HG03045 (cell line): ENCODE data around the gene SESN1.

Experiments
- ATAC-seq: cut with Tn5 transposase; IDR thresholded peaks from one replicate; pipeline ENCODE4 v1.9.1; 2021; ENCODE audit warnings: mild to moderate bottlenecking, moderate library complexity; ENCODE audit not compliant: unreplicated experiment

Gene SESN1

DNA sequence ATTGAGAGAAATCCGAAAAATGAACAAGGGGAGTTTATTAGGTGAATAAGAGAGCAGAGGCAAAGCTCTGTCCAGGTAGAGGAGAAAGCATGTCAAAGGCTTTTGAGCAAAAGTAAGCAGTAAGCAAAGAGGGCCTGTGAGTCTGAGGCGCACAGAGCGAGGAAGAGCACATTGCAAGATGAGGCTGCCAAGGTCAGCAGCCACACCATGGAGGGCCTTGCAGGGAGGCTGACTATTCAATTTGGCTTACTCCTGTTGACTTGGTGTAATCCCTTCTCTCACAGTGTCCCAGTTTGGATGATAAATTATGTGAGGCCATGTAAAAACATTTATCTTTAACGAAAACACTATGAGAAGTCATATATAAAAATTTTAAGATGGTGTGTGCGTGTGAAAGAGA, 32.4 kb downstream of the SESN1 start:
- no peak for ATAC-seq

DNA sequence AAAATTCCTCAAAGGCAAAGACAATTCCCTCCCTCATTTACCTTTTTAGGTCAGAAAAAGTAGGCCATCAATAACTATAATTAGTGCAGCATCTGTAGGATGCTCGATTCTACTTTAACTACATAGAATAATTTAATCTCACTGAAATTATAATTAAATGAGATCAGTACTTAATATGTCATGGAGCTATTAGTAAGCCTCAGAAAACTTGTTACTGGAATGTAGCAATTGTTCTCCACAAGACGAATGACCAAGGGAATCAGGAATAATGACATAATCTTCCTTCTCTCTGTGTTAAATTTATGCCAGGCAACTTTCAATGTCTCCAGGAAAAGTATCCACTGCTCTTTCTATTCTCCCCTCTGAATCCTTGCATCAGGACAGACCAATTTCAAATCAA, 34.1 kb downstream of the SESN1 start:
- no peak for ATAC-seq

DNA sequence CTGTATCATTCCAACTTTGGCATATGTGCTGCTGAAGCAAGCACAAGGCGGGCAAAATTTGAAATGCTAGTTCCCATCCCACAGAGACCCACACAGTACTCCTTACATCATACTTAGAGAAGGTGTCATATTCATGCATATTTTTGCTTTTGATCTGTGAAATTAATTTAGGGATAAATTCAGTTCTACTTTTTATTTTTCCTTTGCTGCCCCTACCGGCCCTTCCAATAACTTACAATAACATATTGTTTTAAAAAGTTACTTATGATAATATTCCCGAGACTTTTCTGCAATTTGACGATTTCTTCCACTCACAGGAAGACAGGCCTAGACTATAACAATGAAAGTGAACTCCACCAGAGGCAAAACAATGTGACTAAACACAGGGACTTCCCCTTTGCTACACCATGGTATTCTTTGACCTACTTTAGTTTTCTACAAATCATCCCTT, 35.0 kb downstream of the SESN1 start:
- no peak for ATAC-seq

DNA sequence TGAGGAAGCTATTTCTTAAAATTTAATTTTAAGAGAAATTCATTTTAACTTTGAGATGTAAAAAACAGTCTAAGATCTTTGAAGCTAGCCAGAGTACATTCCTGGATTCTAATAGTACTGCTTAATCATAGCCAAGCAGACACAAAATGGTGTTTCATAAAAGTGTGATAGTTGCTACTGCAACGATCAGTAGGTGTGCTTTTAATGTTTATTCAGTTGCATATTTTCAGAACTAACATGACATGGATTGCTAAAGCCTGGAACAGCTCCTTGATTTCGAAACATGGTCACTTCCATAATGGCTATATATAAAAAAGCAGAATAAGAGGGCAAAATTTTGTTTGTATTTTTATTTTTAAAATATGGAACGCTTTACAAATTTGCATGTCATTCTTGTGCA, 35.5 kb downstream of the SESN1 start:
- no peak for ATAC-seq

DNA sequence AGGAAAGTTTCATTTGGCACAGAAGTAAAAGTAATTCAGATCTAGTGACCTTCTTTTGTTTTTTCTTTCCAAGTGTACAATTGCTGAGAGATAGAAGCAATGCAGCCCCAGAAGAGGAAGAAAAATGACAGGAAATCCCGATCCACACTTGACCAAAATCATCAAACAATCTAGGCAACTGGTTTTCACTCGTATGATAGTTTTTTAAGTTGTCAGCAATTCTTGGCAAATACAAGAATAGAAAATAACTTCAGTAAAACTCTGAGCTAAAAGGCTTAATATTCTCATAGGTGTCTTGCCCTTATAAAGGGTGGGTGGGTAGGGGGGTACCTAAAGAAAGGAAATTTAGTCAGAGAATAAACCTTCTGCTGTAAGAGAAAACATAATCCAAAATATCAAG, 36.0 kb downstream of the SESN1 start:
- ATAC-seq = no peak

DNA sequence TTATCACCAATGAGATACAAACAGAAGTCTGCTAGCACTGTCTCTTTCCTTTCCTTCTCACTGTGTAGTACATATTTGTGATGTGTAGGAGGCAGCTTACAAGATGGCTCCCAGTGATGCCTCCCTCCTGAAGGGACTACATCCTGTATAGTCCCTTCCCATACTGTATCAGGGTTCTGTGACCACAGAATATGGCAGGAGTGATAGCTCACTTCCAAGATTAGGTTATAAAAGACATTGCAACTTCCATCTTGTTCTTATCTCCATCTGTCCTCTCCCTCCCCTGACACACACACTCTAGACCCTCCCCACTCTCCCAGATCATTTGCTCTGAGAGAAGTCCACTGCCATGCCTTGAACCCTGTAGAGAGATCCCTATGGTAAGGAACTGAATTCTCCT, 38.0 kb downstream of the SESN1 start:
- no peak for ATAC-seq

DNA sequence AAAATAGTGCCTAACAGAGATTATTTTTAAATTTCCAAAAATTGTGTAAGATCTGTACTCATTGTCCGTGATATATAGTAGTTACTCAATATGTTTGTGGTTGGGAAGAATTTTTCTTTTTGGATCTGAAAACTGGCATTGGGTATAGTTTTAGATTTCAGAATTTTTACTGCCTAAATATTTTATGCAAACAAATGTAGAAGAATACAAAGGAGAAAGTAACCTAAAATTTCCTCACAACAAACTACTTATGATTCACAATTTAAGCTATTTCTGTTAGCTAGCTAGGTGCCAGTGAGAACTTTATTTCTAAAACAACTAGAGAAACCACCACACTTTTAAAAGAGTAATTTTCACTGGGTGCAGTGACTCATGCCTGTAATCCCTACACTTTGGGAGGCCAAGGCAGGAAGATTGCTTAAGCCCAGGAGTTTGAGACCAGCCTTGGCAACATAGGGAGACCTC, 38.8 kb downstream of the SESN1 start:
- ATAC-seq = no peak

DNA sequence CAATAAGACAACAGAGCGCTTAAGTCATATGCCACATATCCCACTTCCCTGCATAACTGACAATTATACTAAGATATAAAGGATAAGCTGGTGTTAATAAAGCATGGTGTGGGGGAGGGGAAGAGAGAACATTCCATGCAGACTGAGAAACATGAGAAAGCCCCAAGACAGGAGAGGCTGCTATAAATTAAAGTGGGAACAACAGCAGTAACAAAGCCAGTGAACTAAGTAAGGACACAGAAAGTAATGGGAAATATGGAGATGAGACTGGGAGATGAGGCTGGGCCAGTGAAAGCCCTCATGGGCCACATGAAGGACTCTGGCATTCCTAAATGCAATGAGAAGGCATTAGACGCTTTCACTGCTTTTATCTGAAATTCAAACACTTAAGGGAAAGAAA, 41.3 kb downstream of the SESN1 start:
- no peak for ATAC-seq

DNA sequence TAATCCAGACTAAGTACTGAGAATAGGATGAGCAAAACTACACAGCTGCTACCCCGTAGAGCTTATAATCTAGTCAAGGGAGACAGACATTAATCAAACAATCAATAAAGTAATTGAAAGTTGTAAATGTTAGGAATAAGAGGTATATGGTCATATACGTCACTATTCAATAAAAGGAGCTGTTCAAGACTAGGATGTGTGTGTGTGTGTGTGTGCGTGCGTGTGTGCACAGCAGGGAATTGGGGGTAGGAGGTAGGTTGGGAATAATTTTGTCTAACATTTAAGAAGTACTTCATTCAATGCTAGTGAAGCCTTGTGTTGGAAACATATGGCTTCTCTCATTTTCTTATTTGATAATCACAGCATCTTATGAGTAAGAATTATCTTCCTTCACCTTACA, 41.8 kb downstream of the SESN1 start:
- ATAC-seq = no peak

DNA sequence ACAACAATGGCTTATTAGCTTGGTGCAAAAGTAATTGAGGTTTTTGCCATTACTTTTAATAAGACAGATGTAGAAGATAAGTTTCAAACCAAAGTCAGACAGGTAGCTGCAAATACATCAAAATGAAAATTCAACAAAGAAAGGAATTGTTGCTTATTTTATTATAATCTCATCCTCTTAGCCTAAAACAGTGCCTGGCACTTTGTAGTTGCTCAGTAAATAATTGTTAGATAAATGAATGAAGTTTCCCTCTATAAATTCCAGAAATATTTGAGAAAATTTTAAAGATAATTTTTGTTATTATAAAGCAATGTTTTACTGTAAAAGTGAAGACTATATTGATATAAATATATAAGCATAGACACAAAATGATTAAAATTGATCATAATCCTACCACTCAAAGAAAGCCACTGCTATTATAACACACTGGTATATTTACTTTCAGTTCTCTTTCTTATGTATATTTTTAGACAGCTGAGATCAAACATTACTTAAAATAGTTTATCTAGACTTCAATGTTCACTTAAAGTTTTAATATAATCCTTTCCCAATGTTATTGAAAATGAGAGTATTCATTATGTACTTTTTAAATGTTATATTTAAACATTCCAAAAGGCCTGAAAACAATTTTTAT, 42.5 kb downstream of the SESN1 start:
- ATAC-seq = no peak

DNA sequence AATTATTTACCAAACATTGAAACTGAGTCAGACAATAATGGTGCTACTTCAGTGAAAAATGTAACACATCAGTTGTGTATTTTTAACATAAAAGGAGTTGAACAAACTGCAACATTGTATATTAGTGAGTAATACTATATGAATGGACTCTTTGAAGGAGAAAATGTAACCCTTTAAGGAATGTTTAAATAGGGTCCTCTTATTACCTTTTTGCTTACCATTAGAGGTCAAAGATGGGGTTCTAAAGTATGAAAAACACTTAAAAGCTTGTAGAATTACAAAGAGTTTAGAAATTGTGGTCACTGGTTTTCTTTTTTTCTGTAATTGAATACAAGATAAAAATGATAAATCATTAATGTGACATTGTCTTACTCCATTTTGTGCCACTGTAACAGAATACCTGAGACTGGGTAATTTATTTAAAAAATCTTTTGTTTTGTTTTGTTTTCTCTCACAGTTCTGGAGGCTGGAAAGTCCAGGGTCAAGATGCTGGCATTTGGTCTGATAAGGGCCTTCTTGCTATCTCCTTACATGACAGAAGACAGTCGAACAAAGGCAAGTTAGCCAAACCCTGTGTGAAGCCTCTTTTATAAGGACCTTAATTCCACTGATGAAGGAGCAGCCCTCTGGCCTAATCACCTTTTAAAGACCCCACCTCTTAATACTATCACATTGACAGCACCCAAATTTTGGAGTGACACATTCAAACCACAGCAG, 43.2 kb downstream of the SESN1 start:
- no peak for ATAC-seq

DNA sequence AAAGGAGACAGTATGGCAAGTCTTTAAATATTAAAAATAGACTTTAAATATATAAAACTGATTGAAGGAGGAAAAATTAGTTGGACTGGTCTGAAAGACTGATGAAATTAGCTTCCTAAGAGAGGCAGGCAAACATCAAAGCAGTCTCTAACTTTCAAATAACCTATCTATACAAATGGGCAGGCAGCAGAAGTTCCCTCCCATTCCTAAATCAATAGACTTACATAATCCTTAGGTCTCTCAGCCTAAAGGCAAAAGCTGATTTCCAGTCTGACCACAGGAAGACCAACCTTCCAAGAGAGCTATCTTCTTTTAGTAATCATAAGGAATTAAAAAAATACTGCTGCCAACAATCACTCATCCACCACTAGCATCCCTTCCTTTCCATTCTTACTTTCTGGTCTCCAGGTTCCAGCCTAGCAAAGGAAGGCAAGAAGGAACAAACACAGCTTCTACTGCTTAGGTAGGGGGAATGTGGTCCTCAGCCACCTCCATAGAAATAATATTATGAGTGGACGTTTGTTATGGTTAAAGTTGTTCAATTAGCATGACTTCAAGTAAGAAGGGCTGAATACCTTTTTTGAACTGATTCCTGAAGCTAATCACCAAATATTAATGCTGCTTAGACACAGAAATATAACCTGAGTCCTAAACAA, 44.1 kb downstream of the SESN1 start:
- no peak for ATAC-seq

DNA sequence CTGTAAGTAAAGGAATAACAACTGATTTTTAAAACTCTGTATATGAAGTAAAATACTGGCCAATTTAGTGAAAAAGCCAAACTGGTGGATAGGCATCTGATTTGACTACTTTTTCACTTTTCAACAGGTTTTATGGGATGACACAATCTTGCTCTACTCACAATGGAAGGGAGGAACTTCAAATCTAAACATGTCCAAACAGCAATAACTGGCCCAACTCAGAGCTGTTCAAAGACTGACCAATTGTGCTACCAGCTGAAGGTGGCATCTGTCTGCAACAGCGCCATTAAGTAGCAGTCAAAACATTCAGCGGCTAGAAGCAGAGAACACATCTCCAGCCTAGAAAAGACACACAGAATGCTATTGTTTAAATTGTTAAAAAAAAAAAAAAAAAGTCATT, 44.6 kb downstream of the SESN1 start:
- ATAC-seq = no peak

DNA sequence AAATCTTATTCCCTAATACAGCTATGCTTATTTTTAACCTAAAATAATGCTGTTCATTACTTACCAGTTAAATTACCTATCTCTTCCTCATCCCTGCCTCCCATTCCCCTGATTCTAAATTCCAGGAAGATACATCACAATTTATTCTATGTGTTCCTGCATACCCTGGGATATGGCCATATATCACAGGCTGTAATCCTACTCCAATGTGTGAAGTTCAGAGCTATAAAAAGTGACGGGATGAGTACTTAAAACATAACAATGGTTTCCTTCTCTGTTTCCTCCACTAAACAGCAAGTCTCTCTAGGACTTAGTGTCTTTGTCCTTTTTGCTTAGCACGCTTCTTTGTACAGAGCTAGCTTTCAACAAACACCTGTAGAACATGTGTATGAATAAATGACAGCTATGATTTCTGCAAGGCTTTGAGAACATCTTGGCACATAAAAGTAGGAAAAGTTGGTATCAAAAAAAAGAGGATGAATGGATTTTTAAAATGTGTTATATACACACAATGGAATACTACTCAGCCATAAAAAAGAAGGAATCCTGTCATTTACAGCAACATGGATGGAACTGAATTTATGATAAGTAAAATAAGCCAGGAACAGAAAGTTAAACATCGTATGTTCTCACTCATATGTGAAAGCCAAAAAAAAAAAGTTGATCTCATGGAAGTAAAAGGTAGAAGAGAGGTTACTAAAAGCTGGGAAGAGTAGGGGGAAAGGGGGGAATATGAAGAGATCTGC, 45.8 kb downstream of the SESN1 start:
- no peak for ATAC-seq

DNA sequence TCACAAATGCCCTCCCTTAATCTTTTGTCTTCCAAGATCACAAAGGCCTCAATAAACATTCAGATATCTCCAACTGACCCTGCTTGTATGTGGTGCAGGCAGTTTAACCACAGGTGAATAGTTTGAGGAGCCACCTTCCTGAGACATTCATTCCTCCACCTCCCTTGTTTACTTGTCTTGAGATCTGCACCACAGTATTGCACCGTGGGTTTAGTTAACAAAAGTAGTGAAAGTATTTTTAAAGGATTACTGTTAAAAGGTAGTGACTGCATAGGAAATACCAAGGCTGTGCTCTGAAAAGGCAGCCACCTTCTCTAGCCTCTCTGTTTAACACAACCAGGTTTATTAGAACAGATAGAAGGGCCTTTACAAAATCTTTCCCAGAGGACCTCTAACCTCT, 46.5 kb downstream of the SESN1 start:
- no peak for ATAC-seq

DNA sequence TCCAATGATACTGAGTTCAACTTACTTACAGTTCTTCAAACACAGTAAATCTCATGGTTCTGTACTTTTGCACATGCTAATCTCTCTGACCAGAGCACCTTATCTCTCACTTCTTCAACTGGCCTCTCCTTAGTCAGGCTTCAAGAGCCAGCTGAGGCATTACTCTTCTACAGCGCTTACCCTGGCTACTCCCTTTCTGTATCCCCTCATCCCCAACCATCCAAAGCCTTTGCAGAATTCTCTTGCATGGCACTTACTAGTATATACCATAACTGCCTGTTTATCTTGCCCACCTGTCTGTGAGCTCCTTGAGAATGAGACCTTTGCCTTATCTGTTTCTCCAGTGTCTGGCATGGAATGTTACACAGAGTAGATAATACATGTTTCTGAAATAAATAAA, 49.2 kb downstream of the SESN1 start:
- ATAC-seq = no peak

DNA sequence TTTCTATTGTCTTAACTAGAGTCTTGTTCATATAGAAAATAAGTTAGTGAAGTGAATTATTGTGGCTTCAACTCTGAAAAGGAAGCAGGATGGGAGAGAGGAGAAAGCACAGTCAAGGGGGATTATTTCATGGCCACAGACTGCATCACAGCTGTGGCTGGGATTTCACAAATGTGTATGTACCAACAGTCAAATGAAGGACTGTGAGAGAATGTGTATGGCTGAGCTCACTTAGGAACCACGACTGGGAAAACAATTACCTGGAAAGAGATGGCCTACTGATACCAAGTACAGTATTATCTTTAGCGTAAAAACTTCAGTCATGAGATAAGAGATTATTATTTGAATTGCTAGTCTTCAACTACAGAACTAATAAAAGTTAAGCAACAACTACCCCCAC, 54.9 kb downstream of the SESN1 start:
- no peak for ATAC-seq

DNA sequence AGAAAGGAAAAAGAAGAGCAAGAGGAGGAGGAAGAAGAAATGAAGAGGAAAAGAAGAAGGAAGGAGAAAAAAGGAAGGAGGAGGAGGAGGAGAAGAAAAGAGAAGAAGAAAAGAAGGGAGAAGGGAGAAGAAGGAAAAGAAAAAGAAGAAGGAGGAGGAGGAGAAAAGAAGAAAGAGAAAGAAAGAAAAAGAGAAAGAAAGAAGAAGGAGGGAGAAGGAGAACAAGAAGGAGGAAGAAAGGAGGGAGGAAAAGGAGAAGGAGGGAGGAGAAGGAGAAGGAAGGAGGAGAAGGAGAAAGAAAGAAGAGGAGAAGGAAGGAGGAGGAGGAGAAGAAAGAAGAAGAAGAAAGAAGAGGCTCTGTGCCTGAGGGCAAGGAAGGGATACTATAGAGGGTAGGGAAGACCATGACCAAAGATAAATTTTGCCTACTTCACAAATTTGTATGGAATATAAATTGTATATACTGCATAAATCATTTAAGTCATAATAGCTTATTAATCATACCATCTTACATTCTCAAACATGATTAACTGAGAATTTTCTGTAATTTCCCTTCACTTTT, 55.7 kb downstream of the SESN1 start:
- no peak for ATAC-seq

DNA sequence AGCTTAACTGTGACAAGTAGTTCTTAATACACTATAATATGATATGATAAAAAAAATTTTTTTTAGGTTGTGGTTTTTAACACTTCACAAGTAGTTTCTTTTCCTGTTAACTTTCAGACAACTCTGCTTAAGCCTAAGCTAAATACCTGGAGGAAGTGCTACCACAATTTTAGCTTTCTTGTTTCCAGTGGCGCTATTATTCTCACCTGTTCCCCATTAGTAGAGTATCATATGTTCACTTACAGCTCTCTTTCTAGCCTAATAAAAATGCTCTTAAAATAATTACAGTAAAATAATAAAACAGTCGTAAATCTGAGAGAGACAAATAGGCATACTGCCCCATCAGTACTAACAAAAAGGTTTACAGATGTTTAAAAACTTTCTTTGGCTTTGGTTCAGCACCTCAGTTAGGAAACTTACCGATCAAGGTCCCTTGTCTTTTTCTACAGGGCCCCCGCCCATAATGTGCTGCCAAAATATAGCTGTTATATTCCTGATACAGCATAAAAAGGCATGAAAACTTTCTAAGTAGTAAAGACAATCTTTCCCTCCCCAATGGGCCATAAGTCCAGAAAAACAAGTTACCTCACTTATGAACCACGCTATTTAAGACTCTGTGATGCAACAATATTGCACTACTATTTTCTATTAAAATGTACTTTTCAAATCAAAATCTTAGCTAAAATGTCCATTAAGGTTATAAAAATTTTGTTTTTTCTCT, 57.9 kb downstream of the SESN1 start:
- no peak for ATAC-seq

DNA sequence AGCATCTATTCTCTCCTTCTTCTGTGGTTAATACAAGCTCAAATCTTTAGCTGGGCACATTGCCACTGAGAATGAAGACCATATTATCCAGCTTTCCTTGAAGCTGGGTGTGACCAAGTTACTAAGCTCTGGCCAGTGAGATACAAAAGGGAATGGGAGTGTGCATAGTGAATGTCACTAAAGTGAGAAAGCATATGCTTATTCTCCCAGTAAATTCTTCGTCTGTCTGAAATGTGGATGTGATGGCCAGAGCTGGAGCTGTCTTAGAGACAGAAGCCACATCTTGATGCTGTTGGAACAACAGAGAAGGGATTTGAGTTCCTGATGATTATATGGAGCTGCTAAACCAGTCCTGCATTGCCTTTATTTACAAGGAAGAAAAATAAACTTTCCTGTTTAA, 60.1 kb downstream of the SESN1 start:
- ATAC-seq = no peak

DNA sequence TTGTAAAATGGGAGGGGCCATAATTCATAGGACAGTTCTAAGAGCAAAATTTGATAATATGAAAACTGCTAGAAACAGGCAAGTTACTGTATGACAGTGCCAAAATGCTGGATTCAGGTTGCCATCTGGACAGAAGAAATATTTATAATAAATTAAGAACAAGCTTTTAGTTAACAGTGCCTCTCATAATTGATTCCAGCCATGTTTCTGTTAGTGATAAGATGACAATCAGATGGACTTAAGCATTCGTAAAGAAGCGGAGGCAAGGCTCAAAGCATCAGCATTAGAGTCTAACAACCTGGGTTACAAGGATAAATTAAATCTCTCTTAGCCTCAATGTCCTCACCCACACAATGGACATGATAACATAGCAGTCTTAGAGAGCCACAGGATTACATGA, 61.0 kb downstream of the SESN1 start:
- ATAC-seq = no peak
